GM10266 (cell line): Measurements from ENCODE around the gene LCE2B.
"Not testable (repeated sequence)": the region's sequence is repeated elsewhere in the genome, so short reads cannot be mapped to it uniquely, and the experiment has no call there.

Source experiments
- DNase-seq: peaks from one replicate; pipeline ENCODE4 v3.0.0; 2012; ENCODE audit errors: extremely low spot score
- TF ChIP-seq, protein P1 (sequence below): IDR thresholded peaks from 2 replicates; pipeline ENCODE4 v1.5.1; 2012; ENCODE audit warnings: mild to moderate bottlenecking, low read depth; ENCODE audit not compliant: control insufficient read depth, insufficient read depth; ENCODE audit errors: missing control alignments

LCE2B gene

DNA sequence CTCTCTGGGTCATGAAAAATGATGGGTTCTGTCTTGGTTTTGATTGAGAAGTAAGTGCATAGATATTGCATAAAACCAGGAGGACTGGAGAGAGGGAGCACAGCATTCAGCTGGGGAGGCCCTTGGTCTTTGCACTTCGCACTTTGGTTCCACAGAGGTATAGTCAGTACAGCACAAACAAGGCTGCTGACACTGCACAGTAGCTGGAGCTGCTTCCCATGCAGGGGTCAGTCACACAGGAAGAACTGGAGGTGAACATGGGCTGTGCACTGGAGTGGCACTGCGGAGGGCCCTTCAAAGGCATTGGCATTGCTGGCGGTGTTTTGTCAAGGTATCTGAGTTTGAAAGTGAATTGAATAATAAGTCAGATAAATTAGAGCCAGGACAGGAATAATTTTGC lies 27.3 kb upstream of the LCE2B start:
- TF ChIP-seq, protein P1, sequence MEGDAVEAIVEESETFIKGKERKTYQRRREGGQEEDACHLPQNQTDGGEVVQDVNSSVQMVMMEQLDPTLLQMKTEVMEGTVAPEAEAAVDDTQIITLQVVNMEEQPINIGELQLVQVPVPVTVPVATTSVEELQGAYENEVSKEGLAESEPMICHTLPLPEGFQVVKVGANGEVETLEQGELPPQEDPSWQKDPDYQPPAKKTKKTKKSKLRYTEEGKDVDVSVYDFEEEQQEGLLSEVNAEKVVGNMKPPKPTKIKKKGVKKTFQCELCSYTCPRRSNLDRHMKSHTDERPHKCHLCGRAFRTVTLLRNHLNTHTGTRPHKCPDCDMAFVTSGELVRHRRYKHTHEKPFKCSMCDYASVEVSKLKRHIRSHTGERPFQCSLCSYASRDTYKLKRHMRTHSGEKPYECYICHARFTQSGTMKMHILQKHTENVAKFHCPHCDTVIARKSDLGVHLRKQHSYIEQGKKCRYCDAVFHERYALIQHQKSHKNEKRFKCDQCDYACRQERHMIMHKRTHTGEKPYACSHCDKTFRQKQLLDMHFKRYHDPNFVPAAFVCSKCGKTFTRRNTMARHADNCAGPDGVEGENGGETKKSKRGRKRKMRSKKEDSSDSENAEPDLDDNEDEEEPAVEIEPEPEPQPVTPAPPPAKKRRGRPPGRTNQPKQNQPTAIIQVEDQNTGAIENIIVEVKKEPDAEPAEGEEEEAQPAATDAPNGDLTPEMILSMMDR: no peak

DNA sequence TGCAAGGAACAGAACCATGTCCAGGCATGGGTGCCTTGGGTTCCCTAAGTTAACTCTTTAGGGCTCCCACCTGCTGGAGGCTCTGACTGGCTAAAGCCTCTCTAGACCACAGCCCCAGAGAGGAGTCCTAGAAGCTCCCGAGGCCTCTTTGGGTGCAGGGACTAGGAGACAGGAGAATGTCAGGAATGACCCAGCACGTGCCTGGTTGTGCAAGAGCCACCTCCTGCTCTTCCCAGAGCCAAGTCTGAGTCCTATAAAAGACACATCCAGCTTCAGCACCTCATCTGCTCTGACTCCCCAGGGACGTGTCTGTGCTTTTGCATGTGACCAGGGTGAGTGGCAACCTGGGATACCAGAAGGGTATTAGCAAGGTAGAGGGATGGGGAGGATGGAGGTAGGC lies 22.8 kb upstream of the LCE2B start, which contains the start of gene LCE2D:
LCE2D (plus strand) TSS at position 283 of the 400 bp plus-strand sequence. CDS start 726 bp downstream, outside the sequence.
- TF ChIP-seq, protein P1: no peak
- no peak for DNase-seq

More for the DNA sequence above, 27.3 kb upstream of the LCE2B start:
- no peak for DNase-seq

DNA sequence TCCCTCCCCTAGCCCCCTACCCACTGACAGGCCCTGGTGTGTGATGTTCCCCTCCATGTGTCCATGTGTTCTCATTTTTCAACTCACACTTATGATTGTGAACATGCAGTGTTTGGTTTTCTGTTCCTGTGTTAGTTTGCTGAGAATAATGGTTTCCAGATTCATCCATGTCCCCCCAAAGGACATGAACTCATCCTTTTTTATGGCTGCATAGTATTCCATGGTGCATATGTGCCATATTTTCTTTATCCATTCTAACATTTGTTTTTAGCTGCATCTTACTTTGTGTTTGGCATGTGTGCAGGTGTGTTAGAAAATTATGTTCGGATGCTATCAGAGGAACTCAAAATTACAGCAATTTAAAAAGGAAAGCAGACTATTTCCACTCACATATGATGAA lies 19.8 kb upstream of the LCE2B start:
- not testable (repeated sequence) for DNase-seq

DNA sequence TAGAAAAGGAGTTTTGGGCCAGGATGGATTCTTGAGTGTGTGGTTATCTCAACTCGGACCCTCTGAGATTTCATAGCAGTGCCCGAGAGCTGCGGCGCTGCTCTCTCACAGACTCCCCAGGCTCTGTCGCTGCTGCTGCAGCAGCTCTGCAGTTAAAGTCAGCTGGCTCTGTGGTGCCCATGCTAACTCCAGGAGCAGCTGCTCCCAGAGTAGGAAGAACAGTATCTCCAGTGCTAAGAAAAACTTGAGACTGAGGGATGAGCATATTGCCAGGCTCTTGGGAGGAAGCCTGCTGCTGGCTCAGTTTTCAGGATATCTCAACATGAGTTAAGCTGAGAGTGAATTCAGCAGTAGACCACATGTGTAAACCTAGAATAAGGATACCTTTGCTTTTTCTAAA lies 18.3 kb upstream of the LCE2B start:
- DNase-seq: no peak
- TF ChIP-seq, protein P1: no peak

DNA sequence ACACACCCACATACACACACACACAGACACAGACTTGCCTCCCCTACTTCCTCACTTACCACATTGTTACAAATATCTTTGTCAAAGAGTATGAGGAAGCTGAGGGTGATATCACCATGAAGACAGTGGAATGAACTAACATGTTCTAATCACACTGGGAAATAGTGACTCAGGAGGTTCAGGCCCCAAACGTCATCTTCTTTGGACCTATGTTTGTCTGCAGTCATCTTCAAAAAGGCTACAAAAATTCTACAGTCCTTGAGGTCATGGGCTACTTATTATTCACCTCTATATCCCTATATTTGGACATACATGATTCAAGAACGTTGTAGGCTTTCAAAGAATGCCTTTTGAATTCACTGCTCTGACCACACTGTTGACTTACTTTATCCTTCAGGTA lies 12.9 kb upstream of the LCE2B start:
- TF ChIP-seq, protein P1: no peak
- no peak for DNase-seq

DNA sequence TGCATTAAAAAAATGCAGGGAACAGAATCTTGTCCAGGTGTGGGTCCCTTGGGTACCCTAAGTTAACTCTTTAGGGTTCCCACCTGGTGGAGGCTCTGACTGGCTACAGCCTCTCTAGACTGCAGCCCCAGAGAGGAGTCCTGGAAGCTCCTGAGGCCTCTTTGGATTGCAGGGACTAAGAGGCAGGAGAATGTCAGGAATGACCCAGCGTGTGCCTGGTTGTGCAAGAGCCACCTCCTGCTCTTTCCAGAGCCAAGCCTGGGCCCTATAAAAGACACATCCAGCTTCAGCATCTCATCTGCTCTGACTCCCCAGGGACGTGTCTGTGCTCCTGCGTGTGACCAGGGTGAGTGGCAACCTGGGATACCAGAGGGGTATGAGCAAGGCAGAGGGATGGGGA lies 10.9 kb upstream of the LCE2B start, which contains the start of gene LCE2C:
LCE2C (plus strand) TSS at position 297 of the 400 bp plus-strand sequence. CDS start 737 bp downstream, outside the sequence.
- not testable (repeated sequence) for DNase-seq

DNA sequence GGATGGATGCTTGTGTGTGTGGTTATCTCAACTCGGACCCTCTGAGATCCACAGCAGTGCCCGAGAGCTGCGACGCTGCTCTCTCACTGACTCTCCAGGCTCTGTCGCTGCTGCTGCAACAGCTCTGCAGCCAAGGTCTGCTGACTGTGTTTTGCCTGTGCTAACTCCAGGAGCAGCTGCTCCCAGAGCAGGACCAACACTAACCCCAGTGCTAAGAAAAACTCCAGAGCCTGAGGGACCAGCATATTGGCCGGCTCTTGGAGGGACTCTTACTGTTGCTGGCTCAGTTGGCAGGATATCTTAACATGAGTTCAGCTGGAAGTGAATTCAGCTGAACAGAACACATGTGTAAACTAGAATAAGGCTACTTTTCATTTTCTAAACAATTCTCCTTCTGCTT lies 6.5 kb upstream of the LCE2B start:
- TF ChIP-seq, protein P1: no peak
- no peak for DNase-seq

DNA sequence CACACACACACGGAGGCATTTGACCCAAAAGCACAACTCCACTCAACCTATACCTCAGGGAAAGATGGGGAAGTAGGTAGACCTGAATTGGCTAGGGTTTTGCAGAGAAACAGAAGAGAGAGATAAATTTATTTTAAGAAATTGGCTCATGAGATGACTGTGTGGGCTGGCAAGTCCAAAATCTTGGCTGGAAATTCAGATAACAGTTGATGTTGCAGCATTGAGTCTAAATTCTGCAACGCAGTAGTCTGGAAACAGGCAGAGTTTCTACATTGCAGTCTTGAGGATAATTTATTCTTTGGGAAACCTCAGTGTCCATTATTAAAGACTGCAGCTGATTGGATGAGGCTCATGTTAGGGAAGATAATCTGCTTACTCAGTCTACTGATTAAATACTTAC lies 4.3 kb upstream of the LCE2B start:
- DNase-seq: no peak
- TF ChIP-seq, protein P1: no peak
